A549 (cell line): ENCODE measurements around the gene NUDT16L1.

Experiments
- EP300 ChIP-seq, 2 experiments: fragments of >200 bp; sonication (Bioruptor Twin); formaldehyde crosslinking; IDR thresholded peaks; 2 replicates in 1 of 2; 3 replicates in 1 of 2; pipeline ENCODE4 v1.6.1; 2016 to 2017
- FOSL2 ChIP-seq, 2 experiments: fragments of 450-650 bp in 1 of 2; fragments of >200 bp in 1 of 2; sonication (Bioruptor Twin) in 1 of 2; formaldehyde crosslinking; IDR thresholded peaks; 2 replicates each; pipeline versions ENCODE4 v1.5.0 to v1.6.1; 2016 to 2020; ENCODE audit warnings: mild to moderate bottlenecking in 1 of 2, moderate library complexity in 1 of 2
- GATA3 ChIP-seq: IDR thresholded peaks from 2 replicates; pipeline ENCODE4 v1.6.1; 2012; ENCODE audit warnings: borderline replicate concordance
- HDAC2 ChIP-seq: fragments of 200-600 bp; sonication (generic); IDR thresholded peaks from 2 replicates; pipeline ENCODE4 v1.6.1; 2016
- JUNB ChIP-seq: fragments of >200 bp; sonication (Bioruptor Twin); formaldehyde crosslinking; IDR thresholded peaks from 2 replicates; pipeline ENCODE4 v1.6.1; 2016
- MYC ChIP-seq: IDR thresholded peaks from 2 replicates; pipeline ENCODE4 v1.6.1; 2012; ENCODE audit warnings: mild to moderate bottlenecking, inconsistent platforms, low read length, improper control_type of control experiment, borderline replicate concordance
- NPAS2 ChIP-seq: fragments of 250-450 bp; sonication (Bioruptor Pico); IDR thresholded peaks from 2 replicates; pipeline ENCODE4 v1.8.0; 2022; ENCODE audit warnings: mild to moderate bottlenecking, moderate library complexity, borderline replicate concordance
- POLR2A ChIP-seq: IDR thresholded peaks from 2 replicates; pipeline ENCODE4 v1.6.1; 2012; ENCODE audit warnings: mild to moderate bottlenecking, low read length
- POLR2AphosphoS2 ChIP-seq: conservative IDR thresholded peaks from 2 replicates; pipeline ENCODE4 v1.6.1; 2012; ENCODE audit warnings: low read length, improper control_type of control experiment, inconsistent platforms
- RAD21 ChIP-seq, 2 experiments: fragments of >200 bp in 1 of 2; sonication (Bioruptor Twin) in 1 of 2; formaldehyde crosslinking in 1 of 2; IDR thresholded peaks in 1 of 2; conservative IDR thresholded peaks in 1 of 2; 2 replicates in 1 of 2; 3 replicates in 1 of 2; pipeline ENCODE4 v1.6.1; 2012 to 2018; ENCODE audit warnings: inconsistent platforms in 1 of 2
- TP53 ChIP-seq: fragments of 250-450 bp; sonication (Bioruptor Pico); IDR thresholded peaks from 2 replicates; pipeline ENCODE4 v1.5.0; 2021; ENCODE audit warnings: mild to moderate bottlenecking, moderate library complexity
- ZFP36 ChIP-seq: fragments of 450-650 bp; IDR thresholded peaks from 2 replicates; pipeline ENCODE4 v1.6.1; 2014; ENCODE audit warnings: borderline replicate concordance; ENCODE audit not compliant: partially characterized antibody
- TF ChIP-seq, protein P1 (sequence below): fragments of >200 bp; sonication (Bioruptor Twin); formaldehyde crosslinking; IDR thresholded peaks from 3 replicates; pipeline ENCODE4 v1.5.1; 2016
- TF ChIP-seq, protein P2 (sequence below): IDR thresholded peaks from 2 replicates; pipeline ENCODE4 v1.6.1; 2012

DNA sequence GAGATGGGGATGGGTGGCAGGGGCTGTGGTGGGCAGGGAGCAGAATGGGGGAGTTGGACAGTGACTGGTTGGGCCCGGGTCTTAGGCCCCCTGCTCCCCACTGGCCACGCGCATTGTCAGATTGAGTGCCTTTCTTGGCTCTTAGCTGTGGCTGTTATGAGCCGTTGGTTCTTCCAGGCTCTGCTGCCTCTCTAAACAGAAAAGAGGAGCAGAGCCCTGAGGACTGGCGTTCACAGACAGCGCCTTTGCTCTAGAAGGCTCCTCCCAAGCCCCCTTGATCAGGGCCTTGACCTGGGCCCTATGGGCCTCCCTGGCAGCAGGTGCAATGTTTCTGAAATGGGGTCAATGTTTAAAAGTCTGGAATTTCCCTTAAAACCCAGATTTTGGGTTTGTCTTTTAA, 14.8 kb upstream of the NUDT16L1 start:
- TF ChIP-seq, protein P1, sequence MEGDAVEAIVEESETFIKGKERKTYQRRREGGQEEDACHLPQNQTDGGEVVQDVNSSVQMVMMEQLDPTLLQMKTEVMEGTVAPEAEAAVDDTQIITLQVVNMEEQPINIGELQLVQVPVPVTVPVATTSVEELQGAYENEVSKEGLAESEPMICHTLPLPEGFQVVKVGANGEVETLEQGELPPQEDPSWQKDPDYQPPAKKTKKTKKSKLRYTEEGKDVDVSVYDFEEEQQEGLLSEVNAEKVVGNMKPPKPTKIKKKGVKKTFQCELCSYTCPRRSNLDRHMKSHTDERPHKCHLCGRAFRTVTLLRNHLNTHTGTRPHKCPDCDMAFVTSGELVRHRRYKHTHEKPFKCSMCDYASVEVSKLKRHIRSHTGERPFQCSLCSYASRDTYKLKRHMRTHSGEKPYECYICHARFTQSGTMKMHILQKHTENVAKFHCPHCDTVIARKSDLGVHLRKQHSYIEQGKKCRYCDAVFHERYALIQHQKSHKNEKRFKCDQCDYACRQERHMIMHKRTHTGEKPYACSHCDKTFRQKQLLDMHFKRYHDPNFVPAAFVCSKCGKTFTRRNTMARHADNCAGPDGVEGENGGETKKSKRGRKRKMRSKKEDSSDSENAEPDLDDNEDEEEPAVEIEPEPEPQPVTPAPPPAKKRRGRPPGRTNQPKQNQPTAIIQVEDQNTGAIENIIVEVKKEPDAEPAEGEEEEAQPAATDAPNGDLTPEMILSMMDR = no peak
- TF ChIP-seq POLR2AphosphoS2 (no peak), RAD21 (conservative IDR thresholded peaks at IDR 0.05 in 1 of 2, IDR thresholded peaks at IDR 0.05 in 1 of 2) (no peak), HDAC2 (no peak), POLR2A (no peak), FOSL2 (IDR thresholded peaks at IDR 0.05) (no peak), FOSL2 (CRISPR knock-in tag; IDR thresholded peaks at IDR 0.05) (no peak), MYC (no peak), GATA3 (no peak), TP53 (CRISPR knock-in tag) (no peak), JUNB (no peak), EP300 (IDR thresholded peaks at IDR 0.05) (no peak), ZFP36 (no peak), NPAS2 (no peak)
- TF ChIP-seq, protein P2, sequence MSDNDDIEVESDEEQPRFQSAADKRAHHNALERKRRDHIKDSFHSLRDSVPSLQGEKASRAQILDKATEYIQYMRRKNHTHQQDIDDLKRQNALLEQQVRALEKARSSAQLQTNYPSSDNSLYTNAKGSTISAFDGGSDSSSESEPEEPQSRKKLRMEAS = no peak
